Sigmoid colon (tissue), 4 donors: ENCODE data around the gene PCDHA5.

Experiments
- EP300 ChIP-seq, 4 donors: sonication (generic); formaldehyde crosslinking; IDR thresholded peaks; one replicate each; pipeline ENCODE4 v1.6.1; 2017; ENCODE audit warnings: antibody characterized with exemption in 4 of 4
- POLR2A ChIP-seq, 2 donors: fragments of 450-650 bp; IDR thresholded peaks; one replicate each; pipeline ENCODE4 v1.6.1; 2016; ENCODE audit warnings: antibody characterized with exemption in 2 of 2, mild to moderate bottlenecking in 2 of 2, moderate library complexity in 2 of 2
- TF ChIP-seq, protein P1 (sequence below), 4 experiments: fragments of 450-650 bp in 3 of 4; fragments of 200-600 bp in 1 of 4; IDR thresholded peaks; one replicate each; pipeline ENCODE4 v1.5.1; 2016 to 2019; ENCODE audit warnings: antibody characterized with exemption in 4 of 4, mild to moderate bottlenecking in 3 of 4, moderate library complexity in 2 of 4

DNA sequence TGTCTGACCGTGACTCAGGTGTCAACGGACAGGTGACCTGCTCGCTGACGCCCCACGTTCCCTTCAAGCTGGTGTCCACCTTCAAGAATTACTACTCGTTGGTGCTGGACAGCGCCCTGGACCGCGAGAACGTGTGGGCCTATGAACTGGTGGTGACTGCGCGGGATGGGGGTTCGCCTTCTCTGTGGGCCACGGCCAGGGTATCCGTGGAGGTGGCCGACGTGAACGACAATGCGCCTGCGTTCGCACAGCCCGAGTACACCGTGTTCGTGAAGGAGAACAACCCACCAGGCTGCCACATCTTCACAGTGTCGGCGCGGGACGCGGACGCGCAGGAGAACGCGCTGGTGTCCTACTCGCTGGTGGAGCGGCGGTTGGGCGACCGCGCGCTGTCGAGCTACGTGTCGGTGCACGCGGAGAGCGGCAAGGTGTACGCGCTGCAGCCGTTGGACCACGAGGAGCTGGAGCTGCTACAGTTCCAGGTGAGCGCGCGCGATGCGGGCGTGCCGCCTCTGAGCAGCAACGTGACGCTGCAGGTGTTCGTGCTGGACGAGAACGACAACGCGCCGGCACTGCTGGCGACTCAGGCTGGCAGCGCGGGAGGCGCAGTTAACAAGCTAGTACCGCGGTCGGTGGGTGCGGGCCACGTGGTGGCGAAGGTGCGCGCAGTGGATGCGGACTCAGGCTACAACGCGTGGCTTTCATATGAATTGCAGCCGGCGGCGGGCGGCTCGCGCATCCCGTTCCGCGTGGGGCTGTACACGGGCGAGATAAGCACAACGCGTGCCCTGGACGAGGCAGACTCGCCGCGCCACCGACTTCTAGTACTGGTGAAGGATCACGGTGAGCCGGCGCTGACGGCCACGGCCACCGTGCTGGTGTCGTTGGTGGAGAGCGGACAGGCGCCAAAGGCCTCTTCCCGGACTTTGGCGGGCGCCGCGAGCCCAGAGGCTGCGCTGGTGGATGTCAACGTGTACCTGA, 49.1 kb downstream of the PCDHA5 start:
- no peak for TF ChIP-seq POLR2A (IDR thresholded peaks at IDR 0.05)
- TF ChIP-seq, protein P1, sequence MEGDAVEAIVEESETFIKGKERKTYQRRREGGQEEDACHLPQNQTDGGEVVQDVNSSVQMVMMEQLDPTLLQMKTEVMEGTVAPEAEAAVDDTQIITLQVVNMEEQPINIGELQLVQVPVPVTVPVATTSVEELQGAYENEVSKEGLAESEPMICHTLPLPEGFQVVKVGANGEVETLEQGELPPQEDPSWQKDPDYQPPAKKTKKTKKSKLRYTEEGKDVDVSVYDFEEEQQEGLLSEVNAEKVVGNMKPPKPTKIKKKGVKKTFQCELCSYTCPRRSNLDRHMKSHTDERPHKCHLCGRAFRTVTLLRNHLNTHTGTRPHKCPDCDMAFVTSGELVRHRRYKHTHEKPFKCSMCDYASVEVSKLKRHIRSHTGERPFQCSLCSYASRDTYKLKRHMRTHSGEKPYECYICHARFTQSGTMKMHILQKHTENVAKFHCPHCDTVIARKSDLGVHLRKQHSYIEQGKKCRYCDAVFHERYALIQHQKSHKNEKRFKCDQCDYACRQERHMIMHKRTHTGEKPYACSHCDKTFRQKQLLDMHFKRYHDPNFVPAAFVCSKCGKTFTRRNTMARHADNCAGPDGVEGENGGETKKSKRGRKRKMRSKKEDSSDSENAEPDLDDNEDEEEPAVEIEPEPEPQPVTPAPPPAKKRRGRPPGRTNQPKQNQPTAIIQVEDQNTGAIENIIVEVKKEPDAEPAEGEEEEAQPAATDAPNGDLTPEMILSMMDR (IDR thresholded peaks at IDR 0.05): no peak
- no peak for TF ChIP-seq EP300 (IDR thresholded peaks at IDR 0.05)
